DOHH2 (cell line): Measurements from ENCODE around the gene ITPA.
"Not testable (repeated sequence)": the region's sequence is repeated elsewhere in the genome, so short reads cannot be mapped to it uniquely, and the experiment has no call there.

Experiments
- CTCF ChIP-seq: fragments of 200-600 bp; sonication (generic); IDR thresholded peaks from one replicate; pipeline ENCODE4 v1.5.1; 2014; ENCODE audit warnings: antibody characterized with exemption, mild to moderate bottlenecking, low read depth, low read length; ENCODE audit not compliant: poor library complexity, severe bottlenecking
- EZH2phosphoT487 ChIP-seq: fragments of 200-600 bp; sonication (generic); IDR thresholded peaks from 2 replicates; pipeline ENCODE4 v1.6.1; 2017; ENCODE audit warnings: borderline replicate concordance, mild to moderate bottlenecking, antibody characterized with exemption, low read length, moderate library complexity, mixed read lengths

- not testable (repeated sequence) for TF ChIP-seq CTCF, EZH2phosphoT487
Measured at GRCh38 chr20:3187861-3188260, 21.4 kb upstream of the ITPA start.
